ENCODE measurements around the gene ILRUN. TPM values are rescaled to one million over a fixed set of nuclear protein-coding genes. Genes with fewer than 3 reads are reported as not detected.
"Not testable (repeated sequence)": the region's sequence is repeated elsewhere in the genome, so short reads cannot be mapped to it uniquely, and the experiment has no call there.

Gene ILRUN
- total RNA-seq, 1 donor from 2014 or later: 69.6 TPM

- DNase-seq (ENCODE audit: low spot score in 2 of 2): no peak
- H3K36me3 ChIP-seq: peaks cover 0 to 6% of the 10 kb centered on the region in 2 donors
- no peaks in the 10 kb centered on the region for H3K27me3 ChIP-seq
- no peak for TF ChIP-seq CTCF (IDR thresholded peaks at IDR 0.05)
- H3K4me1 ChIP-seq: peaks cover 7 to 36% of the 10 kb centered on the region in 2 donors
- peak overlapping the region; percentile 47 to 59 for H3K4me3 ChIP-seq
- peak overlapping the region; percentile 81 to 87 for H3K27ac ChIP-seq
- H3K9me3 ChIP-seq: no peaks in the 10 kb centered on the region
- intact Hi-C loops (cut with DNase I): loop anchor here (2.0 to 5.0 kb wide), 2 partner anchors 40 to 44 kb away; partner anchors contain the start of gene ILRUN
Measured at GRCh38 chr6:34656378-34657036, 40.1 kb downstream of the ILRUN start.

- not testable (repeated sequence) for H3K36me3 ChIP-seq; H3K27me3 ChIP-seq; H3K9me3 ChIP-seq; DNase-seq (ENCODE audit: low spot score in 2 of 2)
- intact Hi-C loops (cut with DNase I): loop anchor here (2.0 to 5.0 kb wide), 2 partner anchors 41 to 44 kb away; partner anchors contain the start of gene ILRUN
- Histone ChIP-seq H3K27ac (peak overlapping the region; percentile 81 to 87), H3K4me1 (peaks cover 7 to 32% of the 10 kb centered on the region in 2 donors), H3K4me3 (peak overlapping the region in 1 of 2 donors; percentile 59)
Measured at GRCh38 chr6:34655876-34656377, 40.6 kb downstream of the ILRUN start.

- H3K4me3 ChIP-seq: no peak overlapping the region
- DNase-seq (ENCODE audit: low spot score in 2 of 2): no peak
- no peak for TF ChIP-seq CTCF (IDR thresholded peaks at IDR 0.05)
- intact Hi-C loops (cut with DNase I): no loop called here
- H3K36me3 ChIP-seq: peaks cover 0 to 6% of the 10 kb centered on the region in 2 donors
- peak overlapping the region in 1 of 2 donors; percentile 81 for H3K27ac ChIP-seq
- peaks cover 7 to 27% of the 10 kb centered on the region in 2 donors for H3K4me1 ChIP-seq
- H3K9me3 ChIP-seq: no peaks in the 10 kb centered on the region
- no peaks in the 10 kb centered on the region for H3K27me3 ChIP-seq
Measured at GRCh38 chr6:34654061-34654710, 42.4 kb downstream of the ILRUN start.

GRCh38 chr6:34652263-34652662, 44.3 kb downstream of the ILRUN start:
- intact Hi-C loops (cut with DNase I): no loop called here
- peaks cover 0 to 6% of the 10 kb centered on the region in 2 donors for H3K36me3 ChIP-seq
- H3K27ac ChIP-seq: no peak overlapping the region
- TF ChIP-seq CTCF (IDR thresholded peaks at IDR 0.05): no peak
- no peak for DNase-seq (ENCODE audit: low spot score in 2 of 2)
- no peaks in the 10 kb centered on the region for H3K27me3 ChIP-seq
- H3K9me3 ChIP-seq: no peaks in the 10 kb centered on the region
- H3K4me1 ChIP-seq: peaks cover 7 to 16% of the 10 kb centered on the region in 2 donors
- H3K4me3 ChIP-seq: no peak overlapping the region

- intact Hi-C loops (cut with DNase I): no loop called here
- H3K4me1 ChIP-seq: peaks cover 0 to 2% of the 10 kb centered on the region in 2 donors
- no peak for TF ChIP-seq CTCF (IDR thresholded peaks at IDR 0.05)
- no peaks in the 10 kb centered on the region for H3K9me3 ChIP-seq
- H3K27me3 ChIP-seq: no peaks in the 10 kb centered on the region
- H3K27ac ChIP-seq: no peak overlapping the region
- no peak for DNase-seq (ENCODE audit: low spot score in 2 of 2)
- H3K4me3 ChIP-seq: no peak overlapping the region
- H3K36me3 ChIP-seq: peaks cover 1 to 6% of the 10 kb centered on the region in 2 donors
Measured at GRCh38 chr6:34650823-34651222, 45.7 kb downstream of the ILRUN start.

- intact Hi-C loops (cut with DNase I); DNase-seq (ENCODE audit: low spot score in 2 of 2); H3K27me3 ChIP-seq; H3K27ac ChIP-seq; H3K4me3 ChIP-seq; H3K36me3 ChIP-seq; H3K4me1 ChIP-seq; H3K9me3 ChIP-seq: not testable (repeated sequence)
Measured at GRCh38 chr6:34650232-34650631, 46.3 kb downstream of the ILRUN start.

Measured in ascending aorta (tissue), 2 donors.